ENCODE measurements around the gene C11orf21. TPM values are rescaled to one million over a fixed set of nuclear protein-coding genes. Genes with fewer than 3 reads are reported as not detected.
"Not testable (repeated sequence)": the region's sequence is repeated elsewhere in the genome, so short reads cannot be mapped to it uniquely, and the experiment has no call there.

C11orf21 gene
- total RNA-seq, 1 experiment from 2014 or later, result 8.4 TPM

DNA sequence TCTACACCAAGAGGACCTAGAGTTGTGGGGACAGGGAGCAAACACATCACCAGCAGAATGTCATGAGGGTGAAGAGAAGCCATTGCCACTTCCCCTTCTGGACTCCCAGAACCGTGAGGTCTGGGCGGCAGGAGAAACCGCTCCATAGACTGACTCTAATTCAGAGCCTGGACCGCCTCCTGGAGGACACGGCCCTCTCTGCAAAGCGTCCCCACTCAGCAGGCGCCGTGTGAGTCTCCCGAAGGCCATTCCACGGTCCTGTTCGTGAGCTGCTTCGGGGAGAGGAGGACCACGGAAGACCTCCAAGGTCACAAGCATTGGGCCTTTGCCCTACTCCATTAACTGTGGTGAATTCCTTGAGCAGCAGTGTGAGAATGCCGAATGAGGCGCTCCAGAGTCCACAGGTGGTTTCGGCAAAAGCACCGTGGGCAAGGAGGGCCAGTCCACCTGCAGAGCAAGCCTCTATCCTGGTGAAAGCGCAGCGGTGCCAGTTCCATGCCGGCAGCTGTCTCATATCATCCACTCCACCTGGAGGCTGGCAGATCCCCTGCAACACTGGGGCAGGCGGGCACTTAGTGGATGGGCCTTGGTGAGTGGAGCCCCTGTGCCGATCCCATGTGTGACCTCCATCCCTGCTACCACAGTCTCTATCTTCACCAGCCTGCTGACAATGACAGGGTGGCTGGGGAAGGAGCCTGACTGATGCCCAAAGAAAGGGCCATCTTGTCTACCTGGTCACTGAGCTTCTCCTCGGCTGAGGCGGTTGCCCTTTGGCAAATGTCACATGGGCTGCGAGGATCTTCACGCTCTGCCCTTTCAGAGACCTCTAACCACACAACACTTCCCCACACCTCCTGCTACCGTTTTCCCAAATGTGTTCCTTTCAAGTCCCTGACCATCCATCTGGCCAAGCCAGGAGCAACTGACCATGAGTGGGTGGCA lies 7.5 kb downstream of the C11orf21 start:
- H3K9me3 ChIP-seq, result no peaks in the 10 kb centered on the region
- no peak for DNase-seq
- H3K36me3 ChIP-seq, result no peaks in the 10 kb centered on the region
- H3K4me3 ChIP-seq, result no peak overlapping the region
- no peaks in the 10 kb centered on the region; the same call in 1 of the 2 replicates for H3K27me3 ChIP-seq

DNA sequence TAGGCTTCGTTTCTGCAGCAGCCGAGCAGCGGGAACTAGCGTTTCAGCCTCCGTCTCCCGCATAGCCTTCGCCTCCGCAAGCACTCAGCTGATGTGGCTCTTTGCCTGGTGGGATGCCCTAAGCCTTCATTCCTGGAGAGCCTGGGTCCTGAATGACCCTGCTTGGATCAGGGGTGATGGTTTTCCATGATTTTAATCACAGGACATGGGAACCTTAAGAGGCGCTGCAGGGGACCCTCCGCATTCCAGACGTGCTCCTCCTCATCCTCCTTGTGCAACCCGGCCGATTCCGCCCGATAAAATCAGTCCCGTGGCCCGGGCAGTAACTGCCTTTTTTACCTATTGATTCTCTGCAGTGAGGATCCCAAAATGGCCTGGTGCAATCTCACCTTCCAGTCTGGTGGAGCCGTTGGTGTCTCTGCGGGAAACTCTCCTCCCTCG lies 8.2 kb downstream of the C11orf21 start:
- Histone ChIP-seq H3K9me3 (no peaks in the 10 kb centered on the region), H3K27me3 (no peaks in the 10 kb centered on the region; the same call in 1 of the 2 replicates)
- DNase-seq, result no peak

DNA sequence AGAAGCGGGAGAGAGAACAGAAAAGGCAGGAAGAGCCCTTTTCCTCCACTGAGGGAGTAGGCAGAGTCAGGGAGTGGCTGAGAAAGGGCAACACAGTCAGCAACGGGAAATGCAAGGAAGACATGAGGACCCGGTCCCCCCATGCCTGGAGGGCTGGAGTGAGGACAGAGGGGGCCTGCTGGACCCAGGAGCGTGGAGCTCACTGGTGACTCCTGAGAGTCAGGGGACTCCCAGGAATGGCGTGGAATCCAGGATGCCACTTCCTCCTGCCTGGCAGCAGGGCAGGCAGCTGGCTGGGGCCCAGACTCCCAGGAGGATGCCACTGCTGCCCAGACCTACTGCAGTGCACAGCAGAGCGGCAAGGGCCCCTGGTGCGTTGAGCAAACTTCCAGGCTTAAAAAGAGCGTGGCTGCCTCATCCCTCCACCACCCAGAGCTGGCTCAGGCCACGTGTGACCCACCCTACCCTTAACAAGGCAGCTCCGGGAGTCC lies 11.3 kb downstream of the C11orf21 start:
- no peaks in the 10 kb centered on the region; the same call in 1 of the 2 replicates for H3K27me3 ChIP-seq
- H3K36me3 ChIP-seq, result no peaks in the 10 kb centered on the region
- no peaks in the 10 kb centered on the region for H3K9me3 ChIP-seq
- peak; percentile 34 for DNase-seq
- no peak overlapping the region for H3K4me3 ChIP-seq

More for the DNA sequence above, 8.2 kb downstream of the C11orf21 start:
- Histone ChIP-seq H3K36me3 (no peaks in the 10 kb centered on the region), H3K4me3 (no peak overlapping the region)

DNA sequence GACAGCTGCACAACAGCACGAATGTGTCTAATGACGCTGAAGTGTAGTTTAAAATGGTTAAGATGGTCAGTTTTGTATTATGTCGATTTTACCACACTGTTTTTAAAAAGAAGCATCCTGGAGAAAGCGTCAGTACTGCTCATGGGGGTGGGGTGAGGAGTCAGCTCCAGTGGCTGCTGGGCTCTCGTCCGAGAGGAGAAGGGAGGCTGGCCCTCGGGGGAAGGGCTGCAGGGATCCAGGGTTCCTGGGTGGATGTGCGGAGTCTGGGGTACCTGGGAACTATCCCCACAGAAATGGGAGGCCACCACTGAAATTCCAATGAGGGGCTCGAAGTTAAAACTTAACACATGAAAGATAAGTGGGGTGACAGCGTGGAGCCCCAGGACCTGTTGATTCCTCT lies 11.9 kb downstream of the C11orf21 start:
- Histone ChIP-seq H3K27me3 (no peaks in the 10 kb centered on the region; the same call in 1 of the 2 replicates), H3K9me3 (no peaks in the 10 kb centered on the region), H3K36me3 (no peaks in the 10 kb centered on the region), H3K4me3 (no peak overlapping the region)
- no peak for DNase-seq

DNA sequence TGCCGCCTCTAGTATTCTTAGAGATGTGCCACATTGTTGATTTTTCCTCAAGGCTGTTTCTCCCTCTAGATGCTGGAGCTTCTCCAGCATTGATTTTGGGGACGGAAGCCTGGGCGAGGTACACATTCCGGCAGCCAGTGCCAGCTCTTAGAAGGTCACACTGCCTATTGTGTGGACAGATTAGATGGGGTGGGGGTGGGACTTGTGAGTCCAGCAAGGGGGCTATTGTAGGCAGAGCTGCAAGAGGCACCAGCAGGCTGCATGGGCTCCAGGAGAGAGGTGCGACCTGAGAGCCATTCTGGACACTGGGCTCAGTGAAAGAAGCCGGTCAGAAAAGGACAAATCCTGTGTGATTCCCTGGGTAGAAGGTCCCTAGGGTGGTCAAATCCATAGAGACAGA lies 12.4 kb downstream of the C11orf21 start:
- H3K36me3 ChIP-seq, result no peaks in the 10 kb centered on the region
- H3K9me3 ChIP-seq, result no peaks in the 10 kb centered on the region
- no peaks in the 10 kb centered on the region; the same call in 1 of the 2 replicates for H3K27me3 ChIP-seq
- no peak for DNase-seq
- H3K4me3 ChIP-seq, result no peak overlapping the region

DNA sequence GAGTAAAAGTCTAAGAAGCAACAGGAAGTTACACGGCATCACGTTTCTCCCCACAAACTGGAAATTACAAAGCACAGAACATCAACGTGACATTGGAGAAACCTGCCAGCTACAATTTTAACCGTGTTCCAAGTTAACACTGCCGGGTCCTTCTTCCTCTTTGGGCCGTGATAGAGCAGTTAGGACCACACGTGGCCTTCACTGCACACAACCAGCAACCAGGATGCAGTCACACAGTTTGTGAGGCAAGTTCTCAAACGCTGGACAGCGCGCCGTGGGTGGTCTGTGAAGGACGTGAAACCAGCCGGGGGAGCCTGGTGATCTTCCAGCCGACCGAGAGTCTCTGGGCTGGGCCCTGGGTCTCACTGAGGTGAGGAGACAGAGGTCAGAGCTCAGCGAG lies 14.6 kb downstream of the C11orf21 start:
- DNase-seq, result no peak
- no peaks in the 10 kb centered on the region; the same call in 1 of the 2 replicates for H3K27me3 ChIP-seq

DNA sequence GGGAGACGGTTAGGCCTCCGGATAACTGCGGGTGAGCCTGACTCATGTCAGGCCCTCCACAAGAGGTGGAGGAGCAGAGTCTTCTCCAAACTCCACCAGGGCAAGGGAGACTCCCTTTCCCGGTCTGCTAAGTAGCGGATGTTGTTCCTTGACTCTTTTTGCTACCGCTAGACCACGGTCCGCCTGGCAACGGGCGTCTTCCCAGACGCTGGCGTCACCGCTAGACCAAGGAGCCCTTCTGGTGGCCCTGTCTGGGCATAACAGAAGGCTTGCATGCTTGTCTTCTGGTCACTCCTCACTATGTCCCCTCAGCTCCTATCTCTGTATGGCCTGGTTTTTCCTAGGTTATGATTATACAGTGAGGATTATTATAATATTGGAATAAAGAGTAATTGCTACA lies 15.4 kb downstream of the C11orf21 start:
- not testable (repeated sequence) for DNase-seq, H3K36me3 ChIP-seq, H3K27me3 ChIP-seq, H3K4me3 ChIP-seq, H3K9me3 ChIP-seq

More for the DNA sequence above, 14.6 kb downstream of the C11orf21 start:
- Histone ChIP-seq H3K36me3 (no peaks in the 10 kb centered on the region), H3K4me3 (no peak overlapping the region), H3K9me3 (no peaks in the 10 kb centered on the region; the same call in 1 of the 2 replicates)

DNA sequence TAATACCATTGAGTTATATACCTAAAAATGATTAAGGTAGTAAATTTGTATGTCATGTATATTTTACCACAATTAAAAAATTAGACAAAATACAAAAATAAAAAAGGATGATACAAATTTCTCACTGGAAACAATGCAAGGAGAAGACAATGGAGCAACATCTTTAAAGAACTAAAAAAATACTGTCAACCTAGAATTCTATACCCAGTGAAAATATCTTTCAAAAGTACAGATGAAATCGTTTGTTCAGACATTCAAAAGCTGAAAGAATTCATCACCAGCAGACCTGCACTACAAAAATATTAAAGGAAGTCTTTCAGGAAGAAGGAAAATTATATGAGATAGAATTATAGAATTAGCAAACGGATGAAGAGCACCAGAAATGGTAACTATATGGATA lies 21.5 kb downstream of the C11orf21 start:
- Histone ChIP-seq H3K9me3 (peaks cover 7% of the 10 kb centered on the region), H3K36me3 (no peaks in the 10 kb centered on the region), H3K4me3 (no peak overlapping the region), H3K27me3 (peaks cover 8% of the 10 kb centered on the region)
- DNase-seq, result no peak

DNA sequence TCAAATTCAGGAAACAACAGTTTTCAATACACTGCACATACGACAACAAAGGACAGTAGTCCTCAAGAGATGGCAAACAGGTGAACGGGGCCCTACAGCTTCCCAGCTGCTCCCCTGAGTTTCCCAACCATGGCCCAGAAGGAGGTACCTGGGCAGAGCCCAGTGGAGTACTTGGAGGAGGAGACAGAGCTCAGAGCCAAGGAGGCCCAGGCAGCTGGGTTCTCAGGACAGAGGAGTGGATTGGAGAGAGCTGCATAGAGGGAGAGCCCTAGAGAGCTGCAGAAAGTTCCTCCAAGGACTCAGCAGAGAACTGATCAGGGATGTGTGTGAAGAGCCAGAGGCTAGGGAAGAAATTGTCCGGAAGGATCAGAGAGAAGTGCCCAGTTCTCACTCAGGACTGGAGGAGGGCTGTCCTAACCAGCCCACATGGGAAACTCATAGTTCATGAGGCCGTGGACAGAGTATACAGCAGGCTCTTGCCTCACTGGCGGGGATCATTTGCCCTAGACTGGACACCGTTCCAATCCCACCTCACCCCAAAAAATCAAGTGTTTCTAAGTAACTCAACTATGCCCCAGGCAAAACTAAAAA lies 23.7 kb downstream of the C11orf21 start:
- Histone ChIP-seq H3K4me3 (no peak overlapping the region), H3K36me3 (no peaks in the 10 kb centered on the region), H3K9me3 (peaks cover 7% of the 10 kb centered on the region), H3K27me3 (peaks cover 8% of the 10 kb centered on the region)
- no peak for DNase-seq

DNA sequence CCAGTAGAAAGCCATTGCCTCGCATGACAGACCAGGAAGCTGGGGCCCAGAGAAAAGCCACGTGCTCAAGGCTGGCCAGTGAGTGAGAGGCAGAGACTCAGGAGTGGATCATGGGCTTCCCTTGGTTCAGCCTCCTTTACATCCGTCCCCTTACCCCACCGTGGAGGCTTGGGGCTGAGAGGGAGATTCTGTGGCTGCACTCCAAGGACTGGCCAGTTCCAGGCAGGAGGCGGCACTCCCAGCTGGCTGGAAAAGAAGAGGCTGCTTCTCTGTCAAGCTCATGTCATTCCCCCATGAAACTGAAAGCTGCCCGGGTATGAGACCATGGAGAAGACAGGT lies 24.7 kb downstream of the C11orf21 start:
- peaks cover 8% of the 10 kb centered on the region for H3K27me3 ChIP-seq
- H3K4me3 ChIP-seq, result no peak overlapping the region
- DNase-seq, result no peak
- peaks cover 7% of the 10 kb centered on the region for H3K9me3 ChIP-seq
- H3K36me3 ChIP-seq, result no peaks in the 10 kb centered on the region

DNA sequence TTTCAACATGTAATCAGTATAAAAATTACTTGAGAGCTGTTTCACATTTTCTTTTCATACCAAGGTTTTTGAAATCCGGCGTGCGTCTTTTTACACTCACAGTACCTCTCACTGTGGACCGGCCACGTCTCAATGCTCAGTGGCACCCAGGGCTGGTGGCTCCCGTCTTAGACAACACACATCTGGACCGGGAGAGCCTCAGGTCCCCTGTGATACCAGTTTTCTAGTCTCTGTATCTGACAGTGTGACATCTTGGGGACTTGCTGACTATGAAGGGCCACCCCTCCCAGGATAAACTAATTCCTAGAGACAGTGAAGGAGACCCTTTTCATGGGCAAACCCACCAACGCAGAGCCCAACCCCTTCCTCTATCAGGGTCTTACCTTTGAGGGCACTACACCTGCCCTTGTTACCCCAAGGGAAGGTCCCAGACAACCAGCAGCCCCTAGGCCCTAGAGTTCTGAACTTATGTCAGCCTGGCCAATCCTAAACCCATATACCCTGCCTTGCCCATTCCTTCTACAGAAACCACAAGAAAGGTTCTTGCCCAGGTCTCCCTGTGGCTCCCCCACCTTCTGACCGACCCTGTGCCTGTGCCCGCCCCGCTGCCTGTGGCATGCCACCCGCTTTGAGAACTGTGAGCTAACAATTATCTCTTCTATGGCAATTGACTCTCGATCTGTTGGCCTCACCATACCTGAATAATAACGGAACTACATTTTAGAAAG lies 25.3 kb downstream of the C11orf21 start:
- Histone ChIP-seq H3K27me3 (peaks cover 5% of the 10 kb centered on the region), H3K9me3 (peaks cover 7% of the 10 kb centered on the region), H3K36me3 (no peaks in the 10 kb centered on the region), H3K4me3 (no peak overlapping the region)
- DNase-seq, result no peak

DNA sequence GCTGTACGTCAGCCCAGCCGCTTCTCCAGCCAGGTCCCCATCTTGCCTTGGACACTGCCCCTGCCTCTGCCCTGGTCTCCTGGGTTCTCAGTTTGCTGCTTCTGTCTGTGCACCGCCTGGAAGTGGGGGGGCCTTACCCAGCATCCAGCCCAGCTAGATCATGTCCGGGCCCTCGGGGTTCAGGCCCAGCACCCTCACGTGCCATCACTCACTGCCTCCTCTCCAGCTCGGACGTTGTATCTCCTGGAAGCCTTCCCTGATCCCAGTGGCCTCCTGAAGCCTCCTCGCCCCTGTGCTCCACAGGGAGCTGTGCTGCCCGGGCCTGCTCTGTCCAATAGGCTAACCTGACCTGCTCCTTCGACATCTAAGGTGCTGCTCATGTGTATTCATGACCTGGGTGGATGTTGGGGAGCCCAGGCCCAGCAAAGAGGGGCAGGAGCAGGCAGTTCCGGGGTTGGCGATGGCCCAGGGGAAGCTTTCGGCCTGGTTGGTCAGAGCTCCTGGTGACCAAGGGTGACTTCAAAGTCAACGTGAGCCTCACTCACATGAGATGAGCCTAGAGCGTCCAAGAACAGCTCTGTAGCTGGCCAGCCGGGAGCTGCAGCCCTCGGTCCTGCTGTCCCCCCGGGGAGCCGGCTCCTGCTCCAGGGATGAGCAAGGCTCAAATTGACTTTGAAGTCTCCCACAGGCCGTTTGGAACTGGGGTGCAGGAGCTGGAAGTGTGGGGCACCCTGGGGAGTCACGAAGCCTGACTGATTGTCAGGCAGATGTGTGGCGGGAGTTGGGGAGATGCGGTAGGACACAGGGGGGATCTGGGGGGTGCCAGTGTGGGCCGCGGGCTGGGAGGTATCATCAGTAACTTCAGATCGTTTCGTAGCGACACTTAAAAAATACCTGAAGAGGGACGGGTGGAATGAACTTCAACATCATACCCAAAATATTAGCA lies 26.1 kb downstream of the C11orf21 start:
- Histone ChIP-seq H3K27me3 (peaks cover 10% of the 10 kb centered on the region), H3K4me3 (no peak overlapping the region)
- no peak for DNase-seq

DNA sequence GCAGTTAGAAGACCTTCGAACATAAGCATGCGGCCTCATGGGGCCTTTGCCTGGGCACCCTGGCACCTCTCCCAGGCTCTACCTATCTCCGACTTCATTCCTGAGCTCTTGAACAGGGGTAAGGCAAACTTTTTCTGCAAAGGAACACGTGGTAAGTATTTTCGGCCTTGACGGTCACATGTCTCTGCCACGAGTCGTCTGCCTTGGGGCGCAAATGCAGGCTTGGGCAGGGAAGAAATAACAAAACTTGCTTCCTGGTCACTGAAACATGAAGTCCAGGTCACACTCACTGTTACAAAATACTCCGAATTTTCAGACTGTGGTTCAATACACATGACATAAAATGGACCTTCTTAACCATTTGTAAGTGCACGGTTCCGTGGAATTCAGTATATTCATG lies 27.9 kb downstream of the C11orf21 start:
- Histone ChIP-seq H3K4me3 (no peak overlapping the region), H3K9me3 (no peaks in the 10 kb centered on the region), H3K36me3 (no peaks in the 10 kb centered on the region), H3K27me3 (peaks cover 14% of the 10 kb centered on the region)
- no peak for DNase-seq

More for the DNA sequence above, 26.1 kb downstream of the C11orf21 start:
- Histone ChIP-seq H3K36me3 (no peaks in the 10 kb centered on the region), H3K9me3 (peaks cover 7% of the 10 kb centered on the region)

DNA sequence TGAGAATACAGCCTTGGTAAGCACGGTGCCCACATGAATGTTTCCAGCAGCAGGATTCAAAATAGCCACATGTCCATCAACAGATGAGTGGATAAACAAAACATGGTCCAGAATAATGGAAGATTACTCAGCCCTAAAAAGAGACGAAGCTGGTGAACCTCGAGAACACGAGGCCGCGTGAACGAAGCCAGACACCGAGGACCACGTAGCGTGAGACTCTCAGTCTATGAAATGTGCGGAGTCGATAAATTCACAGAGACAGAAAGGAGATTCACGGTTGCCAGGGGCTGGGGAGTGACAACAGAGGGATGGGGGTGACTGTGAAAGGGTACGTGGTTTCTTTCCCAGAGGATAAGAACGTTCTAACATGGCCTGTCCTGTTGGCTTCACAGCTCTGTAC lies 28.4 kb downstream of the C11orf21 start:
- Histone ChIP-seq H3K27me3 (peaks cover 14% of the 10 kb centered on the region), H3K9me3 (no peaks in the 10 kb centered on the region), H3K4me3 (no peak overlapping the region), H3K36me3 (no peaks in the 10 kb centered on the region)
- DNase-seq, result no peak

DNA sequence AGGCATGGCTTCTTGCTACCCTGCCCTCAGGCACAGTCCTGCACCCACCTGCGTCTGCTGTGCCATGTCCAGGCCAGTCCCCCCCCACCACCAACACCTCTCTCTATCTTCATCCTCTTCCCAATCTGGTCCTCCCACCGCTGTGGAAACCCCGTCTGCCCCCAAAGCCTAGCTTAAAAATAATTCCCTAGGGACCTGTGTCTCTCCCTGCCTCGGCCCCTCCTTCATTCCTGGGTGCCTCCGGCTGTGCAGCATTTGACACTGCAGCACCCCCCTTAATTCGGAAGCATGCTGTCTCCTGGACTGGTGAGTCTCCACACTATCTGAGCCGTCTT lies 28.8 kb downstream of the C11orf21 start:
- H3K9me3 ChIP-seq, result no peaks in the 10 kb centered on the region
- H3K4me3 ChIP-seq, result no peak overlapping the region
- DNase-seq, result no peak
- peaks cover 14% of the 10 kb centered on the region for H3K27me3 ChIP-seq
- no peaks in the 10 kb centered on the region for H3K36me3 ChIP-seq

Measured in MG63 (cell line).